ENCODE measurements around the gene EMC10. TPM values are rescaled to one million over a fixed set of nuclear protein-coding genes. Genes with fewer than 3 reads are reported as not detected.

EMC10 gene
- polyA plus RNA-seq, 2 donors = 41.9 to 62.9 TPM

DNA sequence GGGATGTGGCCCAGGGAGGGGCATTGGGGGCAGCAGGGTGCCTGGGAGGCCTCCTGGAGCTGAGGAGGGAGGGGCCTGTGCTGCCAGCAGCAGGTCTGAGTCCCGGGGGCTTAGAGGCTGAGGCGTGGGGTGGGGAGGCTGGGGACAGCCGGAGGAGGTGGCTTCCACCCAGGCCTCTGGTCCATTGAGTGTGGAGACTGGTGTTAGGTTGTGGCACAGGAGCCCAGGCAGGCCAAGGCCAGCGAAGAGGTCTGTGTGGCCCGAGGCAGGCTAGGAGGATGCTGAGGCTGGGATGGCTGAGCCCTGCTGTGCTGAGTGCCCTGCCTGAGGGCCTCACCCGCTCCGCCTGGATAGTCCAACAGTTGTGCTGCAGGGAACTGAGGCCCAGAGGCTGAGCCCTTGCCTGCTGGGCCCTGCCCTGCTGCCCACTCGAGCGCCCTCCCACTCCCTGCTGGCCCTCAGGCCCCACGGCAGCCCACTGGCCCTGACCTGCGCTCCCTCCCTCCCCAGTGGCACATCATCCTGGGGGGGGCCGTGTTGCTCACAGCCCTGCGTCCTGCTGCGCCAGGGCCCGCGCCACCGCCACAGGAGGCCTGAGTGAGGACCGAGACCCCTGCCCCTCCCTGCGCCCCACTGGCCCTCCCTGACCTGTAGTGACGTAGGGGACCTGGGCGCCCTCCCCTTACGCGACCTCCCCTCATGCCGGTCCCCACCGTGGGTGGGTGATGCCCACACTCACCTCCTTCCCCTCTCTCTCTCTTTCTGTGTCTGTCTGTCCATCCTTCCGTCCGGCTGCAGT is 5.2 kb downstream of the EMC10 start:
- 93 to 94% methylated on average over 26 to 27 of the region's 27 CpGs for WGBS, 2 donors
- H3K4me1 ChIP-seq (ENCODE audit: control insufficient read depth in 2 of 2, insufficient read depth in 2 of 2, low read length in 1 of 2) = peaks cover 3 to 7% of the 10 kb centered on the region in 2 donors
- peaks cover 0 to 3% of the 10 kb centered on the region in 2 donors for H3K9me3 ChIP-seq (ENCODE audit: control insufficient read depth in 2 of 2, insufficient read depth in 1 of 2, low read depth in 1 of 2, low read length in 1 of 2)
- H3K27me3 ChIP-seq (ENCODE audit: control insufficient read depth in 1 of 2, insufficient read depth in 2 of 2, low read length in 2 of 2) = no peaks in the 10 kb centered on the region
- no peak overlapping the region for H3K4me3 ChIP-seq (ENCODE audit: low read depth in 1 of 2, low read length in 2 of 2)
- no peak overlapping the region for H3K27ac ChIP-seq (ENCODE audit: low read depth in 2 of 2, low read length in 1 of 2)
- peaks cover 3 to 39% of the 10 kb centered on the region in 2 donors for H3K36me3 ChIP-seq (ENCODE audit: control insufficient read depth in 2 of 2, insufficient read depth in 2 of 2, low read length in 1 of 2)

DNA sequence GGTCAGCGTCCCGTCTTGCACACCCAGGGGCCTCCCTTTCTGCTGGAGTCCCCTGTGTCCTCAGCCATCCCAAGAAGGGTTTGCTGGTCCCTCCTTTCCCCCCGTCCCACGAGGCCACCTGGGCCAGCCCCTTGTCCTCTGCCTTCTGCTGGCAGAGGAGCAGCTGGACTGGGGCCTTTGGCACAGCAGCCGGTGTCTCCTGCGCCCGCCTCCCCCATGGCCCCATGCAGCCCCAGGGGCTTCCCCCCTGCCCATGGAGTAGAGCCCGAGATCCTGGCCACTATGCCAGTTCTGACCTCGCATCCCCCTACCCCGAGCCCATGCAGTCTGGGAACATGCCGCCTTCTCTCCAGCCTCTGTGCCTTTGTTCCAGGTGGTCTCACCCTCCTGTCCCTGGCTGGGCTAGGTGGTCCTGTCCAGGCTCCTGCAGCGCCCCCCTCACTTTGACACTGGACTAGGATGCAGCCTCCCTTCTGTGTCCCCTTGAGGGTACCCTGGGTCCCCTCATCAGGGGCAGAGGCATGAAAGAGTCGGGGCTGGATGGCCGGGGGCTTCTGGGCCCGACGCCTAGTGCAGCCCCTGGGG is 6.1 kb downstream of the EMC10 start:
- Histone ChIP-seq H3K4me3 (ENCODE audit: low read depth in 1 of 2, low read length in 2 of 2) (no peak overlapping the region), H3K27me3 (ENCODE audit: control insufficient read depth in 1 of 2, insufficient read depth in 2 of 2, low read length in 2 of 2) (no peaks in the 10 kb centered on the region), H3K36me3 (ENCODE audit: control insufficient read depth in 2 of 2, insufficient read depth in 2 of 2, low read length in 1 of 2) (peaks cover 3 to 39% of the 10 kb centered on the region in 2 donors), H3K9me3 (ENCODE audit: control insufficient read depth in 2 of 2, insufficient read depth in 1 of 2, low read depth in 1 of 2, low read length in 1 of 2) (peaks cover 0 to 3% of the 10 kb centered on the region in 2 donors), H3K4me1 (ENCODE audit: control insufficient read depth in 2 of 2, insufficient read depth in 2 of 2, low read length in 1 of 2) (peaks cover 4 to 5% of the 10 kb centered on the region in 2 donors), H3K27ac (ENCODE audit: low read depth in 2 of 2, low read length in 1 of 2) (no peak overlapping the region)
- 83 to 92% methylated on average over 12 to 16 of the region's 16 CpGs for WGBS, 2 donors

DNA sequence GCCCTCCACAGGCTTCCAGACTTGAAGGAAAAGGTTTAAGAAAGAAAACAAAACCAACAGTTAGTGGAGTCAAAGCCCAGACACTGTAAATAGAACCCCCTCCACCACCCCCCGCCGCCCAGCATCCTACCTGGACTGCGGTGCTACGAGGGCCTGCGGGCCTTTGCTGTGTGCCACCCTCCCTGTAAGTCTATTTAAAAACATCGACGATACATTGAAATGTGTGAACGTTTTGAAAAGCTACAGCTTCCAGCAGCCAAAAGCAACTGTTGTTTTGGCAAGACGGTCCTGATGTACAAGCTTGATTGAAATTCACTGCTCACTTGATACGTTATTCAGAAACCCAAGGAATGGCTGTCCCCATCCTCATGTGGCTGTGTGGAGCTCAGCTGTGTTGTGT is 6.6 kb downstream of the EMC10 start:
- H3K9me3 ChIP-seq (ENCODE audit: control insufficient read depth in 2 of 2, insufficient read depth in 1 of 2, low read depth in 1 of 2, low read length in 1 of 2) = peaks cover 0 to 3% of the 10 kb centered on the region in 2 donors
- H3K27me3 ChIP-seq (ENCODE audit: control insufficient read depth in 1 of 2, insufficient read depth in 2 of 2, low read length in 2 of 2) = no peaks in the 10 kb centered on the region
- no peak overlapping the region for H3K27ac ChIP-seq (ENCODE audit: low read depth in 2 of 2, low read length in 1 of 2)
- H3K36me3 ChIP-seq (ENCODE audit: control insufficient read depth in 2 of 2, insufficient read depth in 2 of 2, low read length in 1 of 2) = peaks cover 3 to 39% of the 10 kb centered on the region in 2 donors
- WGBS, 2 donors = 86 to 88% methylated on average over 10 of the region's 10 CpGs
- H3K4me3 ChIP-seq (ENCODE audit: low read depth in 1 of 2, low read length in 2 of 2) = no peak overlapping the region
- H3K4me1 ChIP-seq (ENCODE audit: control insufficient read depth in 2 of 2, insufficient read depth in 2 of 2, low read length in 1 of 2) = peaks cover 0 to 4% of the 10 kb centered on the region in 2 donors

DNA sequence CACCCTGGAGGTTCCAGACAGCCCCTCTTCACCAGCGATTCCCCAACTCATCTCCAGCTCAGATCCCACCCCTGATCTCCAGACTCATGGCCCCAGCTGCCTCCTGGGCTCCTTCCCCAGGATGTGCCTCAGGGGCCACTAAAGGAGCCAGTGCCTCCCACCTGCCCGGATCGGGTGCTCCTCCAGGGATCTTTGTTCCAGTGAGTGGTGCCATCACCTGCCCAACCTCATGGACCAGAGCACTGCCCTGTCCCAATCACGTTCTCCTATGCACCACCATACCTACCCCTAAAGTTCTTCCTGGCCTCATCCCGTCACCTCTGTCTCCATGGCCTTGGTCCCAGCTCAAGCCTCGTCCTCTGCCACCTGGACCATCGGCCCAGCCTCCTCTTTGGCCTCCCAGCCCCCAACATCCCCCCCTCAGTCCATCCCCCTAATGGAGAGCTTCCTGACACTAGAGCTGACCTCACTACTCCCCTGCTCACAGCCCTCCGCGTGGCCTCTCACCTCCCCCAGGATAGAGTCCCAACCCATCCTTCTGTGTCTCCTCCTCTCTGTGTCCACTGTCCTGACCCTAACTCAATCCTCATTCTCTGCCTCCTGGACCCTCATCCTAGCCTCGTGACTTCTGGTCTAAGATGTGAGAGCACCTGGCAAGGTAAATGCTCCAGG is 9.1 kb downstream of the EMC10 start:
- Histone ChIP-seq H3K4me1 (ENCODE audit: control insufficient read depth in 2 of 2, insufficient read depth in 2 of 2, low read length in 1 of 2) (peaks cover 0 to 4% of the 10 kb centered on the region in 2 donors), H3K27me3 (ENCODE audit: control insufficient read depth in 1 of 2, insufficient read depth in 2 of 2, low read length in 2 of 2) (no peaks in the 10 kb centered on the region), H3K27ac (ENCODE audit: low read depth in 2 of 2, low read length in 1 of 2) (no peak overlapping the region), H3K36me3 (ENCODE audit: control insufficient read depth in 2 of 2, insufficient read depth in 2 of 2, low read length in 1 of 2) (peaks cover 3 to 23% of the 10 kb centered on the region in 2 donors), H3K9me3 (ENCODE audit: control insufficient read depth in 2 of 2, insufficient read depth in 1 of 2, low read depth in 1 of 2, low read length in 1 of 2) (peaks cover 0 to 3% of the 10 kb centered on the region in 2 donors), H3K4me3 (ENCODE audit: low read depth in 1 of 2, low read length in 2 of 2) (no peak overlapping the region)
- 90 to 94% methylated on average over 10 of the region's 10 CpGs for WGBS, 2 donors

DNA sequence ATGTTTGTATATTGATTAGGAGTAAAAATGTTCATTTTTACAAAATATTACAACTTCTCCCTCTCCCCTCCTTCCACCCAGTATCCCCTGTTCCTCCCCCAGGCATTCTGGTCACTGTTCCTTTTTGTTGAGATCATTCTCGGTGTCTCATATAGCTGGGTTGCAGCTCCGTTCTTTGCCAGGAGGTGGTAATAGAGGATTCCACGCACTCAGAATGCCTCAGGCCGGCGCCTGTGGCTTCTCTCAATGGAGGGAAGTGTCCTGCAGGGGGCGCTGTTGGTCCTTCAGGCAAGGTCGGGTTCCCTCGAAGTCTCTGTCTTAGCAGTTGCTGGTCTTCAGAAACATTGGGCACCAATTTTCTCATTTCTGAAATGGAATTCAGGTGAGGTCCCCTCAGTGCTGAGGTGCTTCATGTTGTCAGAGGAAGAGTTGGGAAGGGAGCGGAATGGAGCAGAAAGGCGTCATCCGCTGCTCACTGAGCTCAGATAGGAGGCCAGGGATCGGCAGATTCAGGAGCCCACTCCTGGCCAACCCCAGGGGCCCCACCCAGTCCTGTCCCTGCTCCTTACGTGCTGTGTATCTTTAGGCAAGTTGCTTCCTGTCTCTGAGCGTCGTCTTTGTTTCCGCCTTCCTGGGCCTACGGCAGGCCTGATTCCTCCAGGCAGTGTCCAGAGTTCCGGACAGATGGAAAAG is 10.7 kb downstream of the EMC10 start:
- no peak overlapping the region for H3K27ac ChIP-seq (ENCODE audit: low read depth in 2 of 2, low read length in 1 of 2)
- H3K36me3 ChIP-seq (ENCODE audit: control insufficient read depth in 2 of 2, insufficient read depth in 2 of 2, low read length in 1 of 2) = peaks cover 3 to 10% of the 10 kb centered on the region in 2 donors
- H3K4me1 ChIP-seq (ENCODE audit: control insufficient read depth in 2 of 2, insufficient read depth in 2 of 2, low read length in 1 of 2) = peaks cover 0 to 4% of the 10 kb centered on the region in 2 donors
- H3K9me3 ChIP-seq (ENCODE audit: control insufficient read depth in 2 of 2, insufficient read depth in 1 of 2, low read depth in 1 of 2, low read length in 1 of 2) = peaks cover 0 to 3% of the 10 kb centered on the region in 2 donors
- no peak overlapping the region for H3K4me3 ChIP-seq (ENCODE audit: low read depth in 1 of 2, low read length in 2 of 2)
- 72 to 75% methylated on average over 18 of the region's 18 CpGs for WGBS, 2 donors
- no peaks in the 10 kb centered on the region for H3K27me3 ChIP-seq (ENCODE audit: control insufficient read depth in 1 of 2, insufficient read depth in 2 of 2, low read length in 2 of 2)

DNA sequence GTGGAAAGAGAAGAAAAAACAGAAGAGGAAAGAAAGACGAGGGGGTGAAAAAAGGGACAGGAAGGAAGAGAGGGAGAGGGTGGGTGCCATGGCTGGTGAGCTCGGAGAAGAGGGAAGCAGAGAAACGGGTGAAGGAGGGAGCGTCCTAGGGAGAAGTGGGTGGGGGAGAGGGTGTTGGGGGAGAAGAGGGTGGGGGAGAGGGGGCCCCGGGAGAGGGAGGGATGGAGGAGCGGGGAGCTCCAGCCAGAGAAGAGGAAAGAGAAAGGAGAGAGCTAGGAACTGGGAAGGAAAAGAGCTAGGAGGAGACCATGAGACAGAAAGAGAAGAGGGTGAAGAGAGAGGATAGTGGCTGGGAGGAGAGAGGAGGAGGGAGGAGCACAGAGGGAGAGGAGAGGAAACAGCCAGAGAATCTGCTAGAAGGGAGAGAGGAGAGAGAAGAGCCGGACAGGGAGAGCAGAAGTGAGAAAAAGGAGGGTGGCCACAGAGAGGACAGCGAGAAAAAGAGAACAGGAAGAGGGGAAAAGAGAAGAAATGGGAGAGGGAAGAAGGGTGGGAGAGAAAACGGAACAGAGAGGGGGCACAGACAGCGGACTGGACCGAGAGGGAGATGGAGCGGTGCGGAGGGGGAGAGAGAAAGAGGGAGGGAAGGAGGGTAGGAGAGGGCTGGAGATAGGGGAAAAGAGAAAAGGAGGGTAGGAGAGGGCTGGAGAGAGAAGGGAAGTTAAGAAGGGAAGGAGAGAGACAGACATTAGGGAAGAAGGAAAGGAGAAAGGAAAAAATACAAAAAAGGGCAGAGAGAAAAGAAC is 12.3 kb downstream of the EMC10 start:
- peaks cover 0 to 3% of the 10 kb centered on the region in 2 donors for H3K36me3 ChIP-seq (ENCODE audit: control insufficient read depth in 2 of 2, insufficient read depth in 2 of 2, low read length in 1 of 2)
- H3K27ac ChIP-seq (ENCODE audit: low read depth in 2 of 2, low read length in 1 of 2) = no peak overlapping the region
- peaks cover 0 to 4% of the 10 kb centered on the region in 2 donors for H3K4me1 ChIP-seq (ENCODE audit: control insufficient read depth in 2 of 2, insufficient read depth in 2 of 2, low read length in 1 of 2)
- peaks cover 0 to 3% of the 10 kb centered on the region in 2 donors for H3K9me3 ChIP-seq (ENCODE audit: control insufficient read depth in 2 of 2, insufficient read depth in 1 of 2, low read depth in 1 of 2, low read length in 1 of 2)
- no peak overlapping the region for H3K4me3 ChIP-seq (ENCODE audit: low read depth in 1 of 2, low read length in 2 of 2)
- no peaks in the 10 kb centered on the region for H3K27me3 ChIP-seq (ENCODE audit: control insufficient read depth in 1 of 2, insufficient read depth in 2 of 2, low read length in 2 of 2)
- 37 to 38% methylated on average over 13 of the region's 13 CpGs for WGBS, 2 donors

DNA sequence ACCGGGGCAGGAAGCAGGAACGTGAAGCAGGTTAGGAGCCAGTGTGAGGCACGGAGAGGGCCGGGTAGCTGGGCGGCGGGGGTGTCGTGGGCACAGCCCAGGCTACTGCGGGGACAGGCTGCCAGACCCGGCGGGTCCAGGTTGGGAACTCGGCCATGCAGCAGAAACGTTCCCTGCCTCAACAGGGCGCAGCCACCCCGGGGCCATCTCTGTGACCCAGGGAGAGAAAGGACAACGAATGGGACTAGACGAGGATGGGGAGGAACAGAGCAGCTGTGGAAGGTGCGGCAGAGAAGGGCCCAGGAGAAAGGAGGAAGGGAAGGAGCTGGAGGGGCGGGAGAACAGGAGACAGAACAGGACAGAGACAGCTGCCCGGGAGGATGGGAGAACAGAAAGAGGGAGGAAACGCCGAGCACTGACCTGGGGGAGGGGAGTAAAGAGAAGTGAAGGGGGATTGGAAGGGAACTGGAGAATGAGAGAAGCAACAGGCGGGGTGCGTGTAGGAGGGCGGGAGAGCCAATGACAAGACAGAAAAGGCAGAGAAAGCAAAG is 13.2 kb downstream of the EMC10 start:
- Histone ChIP-seq H3K4me1 (ENCODE audit: control insufficient read depth in 2 of 2, insufficient read depth in 2 of 2, low read length in 1 of 2) (peaks cover 0 to 4% of the 10 kb centered on the region in 2 donors), H3K36me3 (ENCODE audit: control insufficient read depth in 2 of 2, insufficient read depth in 2 of 2, low read length in 1 of 2) (peaks cover 0 to 3% of the 10 kb centered on the region in 2 donors), H3K27me3 (ENCODE audit: control insufficient read depth in 1 of 2, insufficient read depth in 2 of 2, low read length in 2 of 2) (no peaks in the 10 kb centered on the region), H3K9me3 (ENCODE audit: control insufficient read depth in 2 of 2, insufficient read depth in 1 of 2, low read depth in 1 of 2, low read length in 1 of 2) (peaks cover 0 to 3% of the 10 kb centered on the region in 2 donors), H3K4me3 (ENCODE audit: low read depth in 1 of 2, low read length in 2 of 2) (no peak overlapping the region), H3K27ac (ENCODE audit: low read depth in 2 of 2, low read length in 1 of 2) (no peak overlapping the region)
- WGBS, 2 donors = 53 to 61% methylated on average over 23 to 24 of the region's 24 CpGs

DNA sequence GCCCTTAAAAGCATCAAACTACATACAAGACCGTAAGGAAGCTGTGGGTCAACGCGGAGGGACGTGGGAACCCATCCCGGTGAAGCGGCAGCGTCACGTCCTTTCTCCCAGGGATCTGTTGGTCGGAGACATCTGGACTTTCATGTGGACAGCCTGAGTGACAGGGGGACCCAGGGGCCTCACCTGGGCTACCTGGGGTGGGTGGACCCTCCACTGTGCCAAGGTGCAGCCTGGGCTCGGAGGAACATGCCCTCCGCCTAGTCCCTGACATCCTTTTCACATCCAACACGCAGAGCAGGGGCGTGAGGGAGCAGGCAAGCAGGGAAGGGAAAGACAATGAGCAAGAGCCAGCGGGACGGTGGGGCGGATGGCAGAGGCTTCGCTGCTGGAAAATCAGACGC is 14.1 kb downstream of the EMC10 start:
- no peaks in the 10 kb centered on the region for H3K36me3 ChIP-seq (ENCODE audit: control insufficient read depth in 2 of 2, insufficient read depth in 2 of 2, low read length in 1 of 2)
- 92 to 95% methylated on average over 18 of the region's 18 CpGs for WGBS, 2 donors
- peak overlapping the region in 1 of 2 donors; percentile 2 for H3K4me3 ChIP-seq (ENCODE audit: low read depth in 1 of 2, low read length in 2 of 2)
- no peak overlapping the region for H3K27ac ChIP-seq (ENCODE audit: low read depth in 2 of 2, low read length in 1 of 2)
- H3K27me3 ChIP-seq (ENCODE audit: control insufficient read depth in 1 of 2, insufficient read depth in 2 of 2, low read length in 2 of 2) = no peaks in the 10 kb centered on the region
- peaks cover 0 to 4% of the 10 kb centered on the region in 2 donors for H3K4me1 ChIP-seq (ENCODE audit: control insufficient read depth in 2 of 2, insufficient read depth in 2 of 2, low read length in 1 of 2)
- H3K9me3 ChIP-seq (ENCODE audit: control insufficient read depth in 2 of 2, insufficient read depth in 1 of 2, low read depth in 1 of 2, low read length in 1 of 2) = no peaks in the 10 kb centered on the region

Data from esophagus (tissue), 2 donors.